Measurements from ENCODE around the gene VPS45. TPM values are rescaled to one million over a fixed set of nuclear protein-coding genes. Genes with fewer than 3 reads are reported as not detected.

Gene VPS45
- total RNA-seq, 1 experiment from 2014 or later = 28.2 TPM

- no peak for TF ChIP-seq ZSCAN18 (CRISPR knock-in tag; IDR thresholded peaks at IDR 0.05)
- no peak for TF ChIP-seq NFATC4 (CRISPR knock-in tag; IDR thresholded peaks at IDR 0.05)
These were observed 43.4 kb upstream of the VPS45 start (continued) for GRCh38 chr1:150024156-150024555.

GRCh38 chr1:150028322-150028721 is 39.3 kb upstream of the VPS45 start:
- CTCF ChIA-PET = no interaction called here

GRCh38 chr1:150034336-150034735 is 33.2 kb upstream of the VPS45 start:
- ATAC-seq (no peak), DNase-seq (ENCODE audit: low spot score) (no peak)
- H3K36me3 Mint-ChIP-seq = no peaks in the 10 kb centered on the region
- ChIA-PET POLR2A (interaction anchor here (0.6 kb wide), 1 partner anchor 410 kb away, joined by 3 read pairs; no protein-coding TSS in a partner anchor), CTCF (no interaction called here)
- H3K27me3 Mint-ChIP-seq (ENCODE audit: low read depth) = no peaks in the 10 kb centered on the region
- no peaks in the 10 kb centered on the region for H3K4me1 Mint-ChIP-seq
- no peaks in the 10 kb centered on the region for H3K9me3 Mint-ChIP-seq
- TF ChIP-seq ZNF671 (CRISPR knock-in tag; IDR thresholded peaks at IDR 0.05) (no peak), TEAD4 (CRISPR knock-in tag; IDR thresholded peaks at IDR 0.05) (no peak), CTCF (IDR thresholded peaks at IDR 0.05) (no peak)
- H3K27ac Mint-ChIP-seq = no peak overlapping the region
- no peak overlapping the region for H3K4me3 Mint-ChIP-seq

More at GRCh38 chr1:150028322-150028721, 39.3 kb upstream of the VPS45 start:
- ATAC-seq = no peak
- Mint-ChIP-seq H3K27me3 (ENCODE audit: low read depth) (no peaks in the 10 kb centered on the region; the same call in 1 of the 2 replicates), H3K4me3 (no peak overlapping the region), H3K4me1 (no peaks in the 10 kb centered on the region), H3K9me3 (no peaks in the 10 kb centered on the region), H3K27ac (no peak overlapping the region), H3K36me3 (no peaks in the 10 kb centered on the region)
- TF ChIP-seq ZNF425 (CRISPR knock-in tag; conservative IDR thresholded peaks at IDR 0.05) (no peak), SP1 (CRISPR knock-in tag; conservative IDR thresholded peaks at IDR 0.05) (no peak), ZNF512 (CRISPR knock-in tag; IDR thresholded peaks at IDR 0.05; ENCODE audit: borderline replicate concordance) (no peak), ERG (CRISPR knock-in tag; IDR thresholded peaks at IDR 0.05) (no peak), KAT7 (CRISPR knock-in tag; IDR thresholded peaks at IDR 0.05; ENCODE audit: borderline replicate concordance) (no peak), RELA (CRISPR knock-in tag; IDR thresholded peaks at IDR 0.05; ENCODE audit: borderline replicate concordance) (no peak), JAZF1 (CRISPR knock-in tag; IDR thresholded peaks at IDR 0.05) (no peak), MYBL2 (CRISPR knock-in tag; IDR thresholded peaks at IDR 0.05) (no peak), CREB1 (CRISPR knock-in tag; IDR thresholded peaks at IDR 0.05) (no peak), ETV6 (CRISPR knock-in tag; IDR thresholded peaks at IDR 0.05) (no peak), SOX15 (CRISPR knock-in tag; IDR thresholded peaks at IDR 0.05) (no peak), EMX1 (CRISPR knock-in tag; IDR thresholded peaks at IDR 0.05) (no peak), HMGA2 (CRISPR knock-in tag; IDR thresholded peaks at IDR 0.05) (no peak), NR1H2 (CRISPR knock-in tag; IDR thresholded peaks at IDR 0.05) (no peak)
- DNase-seq (ENCODE audit: low spot score) = no peak
- POLR2A ChIA-PET = no interaction called here

All from WTC11 (cell line).